Neural cell (in vitro differentiated cells): Measurements from ENCODE around the gene HS6ST3. TPM values are rescaled to one million over a fixed set of nuclear protein-coding genes. Genes with fewer than 3 reads are reported as not detected.

Experiments used
- H2AFZ ChIP-seq: fragments of 200-600, 300-800 bp; sonication (generic), shearing (Covaris generic); 2 replicates; pipeline ENCODE4 v1.6.0; 2014; ENCODE audit warnings: low read depth, mild to moderate bottlenecking, antibody characterized with exemption, low read length, moderate library complexity
- H3F3A ChIP-seq: fragments of 200-600 bp; shearing (Covaris generic); 2 replicates; pipeline ENCODE4 v1.6.1; 2016; ENCODE audit warnings: mild to moderate bottlenecking, moderate library complexity, mixed read lengths, antibody characterized with exemption, low read length; ENCODE audit not compliant: insufficient read depth, poor library complexity, severe bottlenecking
- H3K27ac ChIP-seq: fragments of 200-600, 300-800 bp; sonication (generic), shearing (Covaris generic); 2 replicates; pipeline ENCODE4 v1.5.1; 2014; ENCODE audit warnings: mild to moderate bottlenecking, low read length, moderate library complexity
- H3K27me3 ChIP-seq: fragments of 300-800, 200-600 bp; sonication (generic), shearing (Covaris generic); 2 replicates; pipeline ENCODE4 v1.6.0; 2014; ENCODE audit warnings: mild to moderate bottlenecking, low read depth, low read length, moderate library complexity; ENCODE audit not compliant: insufficient read depth
- H3K36me3 ChIP-seq: fragments of 300-800, 200-600 bp; sonication (generic), shearing (Covaris generic); 2 replicates; pipeline ENCODE4 v1.5.1; 2014; ENCODE audit warnings: mild to moderate bottlenecking, antibody characterized with exemption, low read length, moderate library complexity; ENCODE audit not compliant: insufficient read depth
- H3K4me2 ChIP-seq: fragments of 300-800, 200-600 bp; sonication (generic), shearing (Covaris generic); 2 replicates; pipeline ENCODE4 v1.6.0; 2014; ENCODE audit warnings: mild to moderate bottlenecking, low read length
- H3K4me3 ChIP-seq: fragments of 300-800, 200-600 bp; sonication (generic), shearing (Covaris generic); 2 replicates; pipeline ENCODE4 v1.5.1; 2014; ENCODE audit warnings: mild to moderate bottlenecking, low read length, moderate library complexity
- H3K79me2 ChIP-seq: fragments of 200-600 bp; shearing (Covaris generic); replicated peaks from 2 replicates; pipeline ENCODE4 v1.6.0; 2014; ENCODE audit warnings: mild to moderate bottlenecking, low read length, moderate library complexity; ENCODE audit not compliant: insufficient read depth
- H3K9ac ChIP-seq: fragments of 300-800, 200-600 bp; sonication (generic), shearing (Covaris generic); 2 replicates; pipeline ENCODE4 v1.6.1; 2016; ENCODE audit warnings: mild to moderate bottlenecking, low read length, mixed read lengths
- H3K9me2 ChIP-seq: fragments of 200-600 bp; shearing (Covaris generic); 2 replicates; pipeline ENCODE4 v1.6.1; 2016; ENCODE audit warnings: mild to moderate bottlenecking, low read length, mixed read lengths; ENCODE audit not compliant: insufficient read depth
- H3K9me3 ChIP-seq: fragments of 200-600, 300-800 bp; sonication (generic), shearing (Covaris generic); 2 replicates; pipeline ENCODE4 v1.6.1; 2016; ENCODE audit warnings: mild to moderate bottlenecking, mixed run types, low read length, moderate library complexity, mixed read lengths
- H4K20me1 ChIP-seq: fragments of 200-600 bp; shearing (Covaris generic); 2 replicates; pipeline ENCODE4 v1.6.1; 2016; ENCODE audit warnings: mild to moderate bottlenecking, mixed run types; ENCODE audit not compliant: insufficient read depth
- EP300 ChIP-seq: fragments of 450-650 bp; conservative IDR thresholded peaks from 2 replicates; pipeline ENCODE4 v1.6.1; 2014; ENCODE audit warnings: antibody characterized with exemption, mild to moderate bottlenecking, moderate library complexity; ENCODE audit not compliant: poor library complexity, severe bottlenecking
- EZH2 ChIP-seq: fragments of 200-600, 300-800 bp; shearing (Covaris generic), sonication (generic); IDR thresholded peaks from 2 replicates; pipeline ENCODE4 v1.6.1; 2014; ENCODE audit warnings: antibody characterized with exemption, low read length, borderline replicate concordance, mild to moderate bottlenecking; ENCODE audit not compliant: insufficient read depth, poor library complexity, severe bottlenecking
- MXI1 ChIP-seq: fragments of 450-650 bp; conservative IDR thresholded peaks from 2 replicates; pipeline ENCODE4 v1.6.1; 2014; ENCODE audit warnings: antibody characterized with exemption, mild to moderate bottlenecking; ENCODE audit not compliant: poor library complexity, severe bottlenecking
- POLR2AphosphoS5 ChIP-seq: IDR thresholded peaks from 2 replicates; pipeline ENCODE4 v1.6.1; 2012
- RAD21 ChIP-seq: fragments of 450-650 bp; conservative IDR thresholded peaks from 2 replicates; pipeline ENCODE4 v1.6.1; 2014; ENCODE audit warnings: antibody characterized with exemption, mild to moderate bottlenecking, moderate library complexity
- SMC3 ChIP-seq: fragments of 450-650 bp; conservative IDR thresholded peaks from 2 replicates; pipeline ENCODE4 v1.6.1; 2014; ENCODE audit warnings: antibody characterized with exemption, mild to moderate bottlenecking, moderate library complexity; ENCODE audit not compliant: poor library complexity
- TAF1 ChIP-seq: IDR thresholded peaks from 2 replicates; pipeline ENCODE4 v1.6.1; 2012; ENCODE audit warnings: low read depth
- polyA plus RNA-seq: library from polyadenylated mRNA; depleted of rRNA; stranded (reverse); fragments of >200 nt; gene quantifications from 2 replicates; pipeline ENCODE4 v1.2.3, GENCODE V29; 2014
- TF ChIP-seq, protein P1 (sequence below): IDR thresholded peaks from 2 replicates; pipeline ENCODE4 v1.6.1; 2012; ENCODE audit warnings: borderline replicate concordance
- TF ChIP-seq, protein P2 (sequence below): fragments of 450-650 bp; IDR thresholded peaks from 2 replicates; pipeline ENCODE4 v1.5.1; 2014; ENCODE audit warnings: antibody characterized with exemption, mild to moderate bottlenecking, moderate library complexity; ENCODE audit not compliant: poor library complexity, severe bottlenecking

Gene HS6ST3
- polyA plus RNA-seq, 1 donor from 2014 or later = 10.9 TPM

DNA sequence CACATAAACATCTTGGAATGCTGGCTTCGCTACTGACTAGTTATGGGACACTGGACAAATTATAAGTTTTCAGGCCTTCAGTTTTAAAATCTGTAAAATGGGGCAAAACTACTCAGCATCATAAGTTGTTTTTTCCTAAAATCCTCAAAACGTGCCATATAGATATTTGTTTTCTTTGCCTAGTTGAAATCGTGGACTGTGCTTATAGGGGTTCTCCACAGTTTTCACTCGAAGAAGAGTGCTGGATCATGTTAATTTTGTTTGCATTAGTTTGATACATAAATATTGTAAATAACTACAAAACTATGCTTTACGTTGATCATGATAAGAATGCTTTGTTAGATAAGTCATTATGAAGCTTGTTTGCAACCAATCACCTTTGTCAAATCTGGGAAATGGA, 591.0 kb downstream of the HS6ST3 start:
- Histone ChIP-seq H3K27ac (no peak overlapping the region), H3K4me3 (no peak overlapping the region), H3F3A (peaks cover 3% of the 10 kb centered on the region), H4K20me1 (no peaks in the 10 kb centered on the region), H3K27me3 (no peaks in the 10 kb centered on the region), H2AFZ (no peak overlapping the region), H3K9ac (no peak overlapping the region), H3K9me2 (no peaks in the 10 kb centered on the region), H3K9me3 (no peaks in the 10 kb centered on the region), H3K79me2 (no peaks in the 10 kb centered on the region), H3K4me2 (no peak overlapping the region), H3K36me3 (no peaks in the 10 kb centered on the region)
- TF ChIP-seq RAD21 = no peak
- TF ChIP-seq, protein P1, sequence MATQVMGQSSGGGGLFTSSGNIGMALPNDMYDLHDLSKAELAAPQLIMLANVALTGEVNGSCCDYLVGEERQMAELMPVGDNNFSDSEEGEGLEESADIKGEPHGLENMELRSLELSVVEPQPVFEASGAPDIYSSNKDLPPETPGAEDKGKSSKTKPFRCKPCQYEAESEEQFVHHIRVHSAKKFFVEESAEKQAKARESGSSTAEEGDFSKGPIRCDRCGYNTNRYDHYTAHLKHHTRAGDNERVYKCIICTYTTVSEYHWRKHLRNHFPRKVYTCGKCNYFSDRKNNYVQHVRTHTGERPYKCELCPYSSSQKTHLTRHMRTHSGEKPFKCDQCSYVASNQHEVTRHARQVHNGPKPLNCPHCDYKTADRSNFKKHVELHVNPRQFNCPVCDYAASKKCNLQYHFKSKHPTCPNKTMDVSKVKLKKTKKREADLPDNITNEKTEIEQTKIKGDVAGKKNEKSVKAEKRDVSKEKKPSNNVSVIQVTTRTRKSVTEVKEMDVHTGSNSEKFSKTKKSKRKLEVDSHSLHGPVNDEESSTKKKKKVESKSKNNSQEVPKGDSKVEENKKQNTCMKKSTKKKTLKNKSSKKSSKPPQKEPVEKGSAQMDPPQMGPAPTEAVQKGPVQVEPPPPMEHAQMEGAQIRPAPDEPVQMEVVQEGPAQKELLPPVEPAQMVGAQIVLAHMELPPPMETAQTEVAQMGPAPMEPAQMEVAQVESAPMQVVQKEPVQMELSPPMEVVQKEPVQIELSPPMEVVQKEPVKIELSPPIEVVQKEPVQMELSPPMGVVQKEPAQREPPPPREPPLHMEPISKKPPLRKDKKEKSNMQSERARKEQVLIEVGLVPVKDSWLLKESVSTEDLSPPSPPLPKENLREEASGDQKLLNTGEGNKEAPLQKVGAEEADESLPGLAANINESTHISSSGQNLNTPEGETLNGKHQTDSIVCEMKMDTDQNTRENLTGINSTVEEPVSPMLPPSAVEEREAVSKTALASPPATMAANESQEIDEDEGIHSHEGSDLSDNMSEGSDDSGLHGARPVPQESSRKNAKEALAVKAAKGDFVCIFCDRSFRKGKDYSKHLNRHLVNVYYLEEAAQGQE = no peak
- no peak for TF ChIP-seq EP300
- no peak for TF ChIP-seq EZH2
- no peak for TF ChIP-seq SMC3

DNA sequence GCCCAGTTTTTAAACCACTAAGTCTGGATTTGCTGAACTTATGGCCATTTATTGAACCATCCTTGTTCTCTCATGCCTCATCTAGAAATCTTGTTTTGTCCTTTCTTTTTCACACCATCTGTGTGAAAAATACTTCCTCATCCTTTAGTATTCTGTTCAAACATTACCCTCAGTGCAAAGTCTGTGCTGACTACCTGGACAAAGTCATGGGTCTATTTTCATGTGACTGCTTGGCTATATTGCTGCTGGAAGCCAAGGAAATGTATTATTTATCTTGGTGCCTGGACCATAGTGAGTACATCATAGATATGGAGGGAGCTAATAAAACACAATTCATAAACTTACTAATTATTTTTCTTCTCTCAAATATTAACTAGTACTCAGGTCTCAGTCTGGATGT, 591.9 kb downstream of the HS6ST3 start:
- no peaks in the 10 kb centered on the region for H3K9me2 ChIP-seq
- H3K79me2 ChIP-seq = no peaks in the 10 kb centered on the region
- no peaks in the 10 kb centered on the region for H3K9me3 ChIP-seq

More for the DNA sequence above, 591.9 kb downstream of the HS6ST3 start:
- no peak overlapping the region for H3K4me3 ChIP-seq
- peaks cover 3% of the 10 kb centered on the region for H3F3A ChIP-seq
- no peak overlapping the region for H3K27ac ChIP-seq
- H2AFZ ChIP-seq = no peak overlapping the region
- H4K20me1 ChIP-seq = no peaks in the 10 kb centered on the region
- H3K9ac ChIP-seq = no peak overlapping the region
- H3K36me3 ChIP-seq = no peaks in the 10 kb centered on the region
- TF ChIP-seq TAF1 (no peak), EP300 (no peak), EZH2 (no peak), POLR2AphosphoS5 (no peak), SMC3 (no peak), RAD21 (no peak), MXI1 (no peak)
- TF ChIP-seq, protein P2, sequence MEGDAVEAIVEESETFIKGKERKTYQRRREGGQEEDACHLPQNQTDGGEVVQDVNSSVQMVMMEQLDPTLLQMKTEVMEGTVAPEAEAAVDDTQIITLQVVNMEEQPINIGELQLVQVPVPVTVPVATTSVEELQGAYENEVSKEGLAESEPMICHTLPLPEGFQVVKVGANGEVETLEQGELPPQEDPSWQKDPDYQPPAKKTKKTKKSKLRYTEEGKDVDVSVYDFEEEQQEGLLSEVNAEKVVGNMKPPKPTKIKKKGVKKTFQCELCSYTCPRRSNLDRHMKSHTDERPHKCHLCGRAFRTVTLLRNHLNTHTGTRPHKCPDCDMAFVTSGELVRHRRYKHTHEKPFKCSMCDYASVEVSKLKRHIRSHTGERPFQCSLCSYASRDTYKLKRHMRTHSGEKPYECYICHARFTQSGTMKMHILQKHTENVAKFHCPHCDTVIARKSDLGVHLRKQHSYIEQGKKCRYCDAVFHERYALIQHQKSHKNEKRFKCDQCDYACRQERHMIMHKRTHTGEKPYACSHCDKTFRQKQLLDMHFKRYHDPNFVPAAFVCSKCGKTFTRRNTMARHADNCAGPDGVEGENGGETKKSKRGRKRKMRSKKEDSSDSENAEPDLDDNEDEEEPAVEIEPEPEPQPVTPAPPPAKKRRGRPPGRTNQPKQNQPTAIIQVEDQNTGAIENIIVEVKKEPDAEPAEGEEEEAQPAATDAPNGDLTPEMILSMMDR = no peak
- TF ChIP-seq, protein P1 = no peak
- H3K27me3 ChIP-seq = no peaks in the 10 kb centered on the region
- H3K4me2 ChIP-seq = no peak overlapping the region
